HL-60 (cell line): Measurements from ENCODE around the gene ANGPTL2.
A peak's percentile ranks its signal among the peaks of the same experiment; 100 is the strongest.

ENCODE experiments used
- CTCF ChIP-seq: IDR thresholded peaks from one replicate; pipeline ENCODE4 v1.5.1; 2011; ENCODE audit warnings: low read length, control low read depth, inconsistent platforms; ENCODE audit not compliant: insufficient read depth
- GABPA ChIP-seq: IDR thresholded peaks from 2 replicates; pipeline ENCODE4 v1.6.1; 2012; ENCODE audit warnings: low read depth
- POLR2AphosphoS5 ChIP-seq: IDR thresholded peaks from 2 replicates; pipeline ENCODE4 v1.6.1; 2012; ENCODE audit warnings: low read depth
- REST ChIP-seq: IDR thresholded peaks from 2 replicates; pipeline ENCODE4 v1.6.1; 2012; ENCODE audit warnings: low read depth; ENCODE audit not compliant: insufficient replicate concordance
- SPI1 ChIP-seq: IDR thresholded peaks from 2 replicates; pipeline ENCODE4 v1.6.1; 2012; ENCODE audit warnings: low read depth, mild to moderate bottlenecking, borderline replicate concordance

GRCh38 chr9:127154390-127155191, 32.2 kb upstream of the ANGPTL2 start:
- TF ChIP-seq CTCF: no peak
- no peak for TF ChIP-seq GABPA
- no peak for TF ChIP-seq POLR2AphosphoS5
- TF ChIP-seq SPI1: peak; percentile 52; the same call in 1 of the 2 replicates
- TF ChIP-seq REST: no peak
